Measurements from ENCODE around the gene SPACA4. TPM values are rescaled to one million over a fixed set of nuclear protein-coding genes. Genes with fewer than 3 reads are reported as not detected.

The SPACA4 gene
- polyA plus RNA-seq, 3 donors, result 0.26 TPM; not detected in 2

- DNase-seq (ENCODE audit: extremely low read depth in 1 of 11, low read depth in 9 of 11, low spot score in 4 of 11), result no peak
These were observed 36.3 kb downstream of the SPACA4 start for GRCh38 chr19:48642862-48643261.

- no peak for DNase-seq (ENCODE audit: extremely low read depth in 1 of 11, low read depth in 9 of 11, low spot score in 4 of 11)
These were observed 37.8 kb downstream of the SPACA4 start for GRCh38 chr19:48644355-48644754.

GRCh38 chr19:48644839-48645619 lies 38.5 kb downstream of the SPACA4 start:
- peak in 3 of 11 donors; percentile 69 to 79 (median 78) for DNase-seq (ENCODE audit: extremely low read depth in 1 of 11, low read depth in 9 of 11, low spot score in 4 of 11)

- no peak for DNase-seq (ENCODE audit: extremely low read depth in 1 of 11, low read depth in 9 of 11, low spot score in 4 of 11)
These were observed 39.1 kb downstream of the SPACA4 start for GRCh38 chr19:48645620-48646000.

GRCh38 chr19:48646001-48646721 lies 39.6 kb downstream of the SPACA4 start, which contains the start of gene CA11:
TSS of gene CA11 (minus strand) at chr19:48646187. CDS start at chr19:48645632, 555 bp downstream.
- peak in 9 of 11 donors; percentile 82 to 92 (median 89) for DNase-seq (ENCODE audit: extremely low read depth in 1 of 11, low read depth in 9 of 11, low spot score in 4 of 11)

- no peak for DNase-seq (ENCODE audit: extremely low read depth in 1 of 11, low read depth in 9 of 11, low spot score in 4 of 11)
These were observed 40.2 kb downstream of the SPACA4 start for GRCh38 chr19:48646722-48647216.

- DNase-seq (ENCODE audit: extremely low read depth in 1 of 11, low read depth in 9 of 11, low spot score in 4 of 11), result no peak
These were observed 41.6 kb downstream of the SPACA4 start for GRCh38 chr19:48648134-48648533.

- no peak for DNase-seq (ENCODE audit: extremely low read depth in 1 of 11, low read depth in 9 of 11, low spot score in 4 of 11)
These were observed 44.6 kb downstream of the SPACA4 start for GRCh38 chr19:48650974-48651682.

GRCh38 chr19:48651683-48652048 lies 45.1 kb downstream of the SPACA4 start:
- DNase-seq (ENCODE audit: extremely low read depth in 1 of 11, low read depth in 9 of 11, low spot score in 4 of 11), result no peak

GRCh38 chr19:48654299-48655059 lies 47.9 kb downstream of the SPACA4 start:
- DNase-seq (ENCODE audit: extremely low read depth in 1 of 11, low read depth in 9 of 11, low spot score in 4 of 11), result no peak

- DNase-seq (ENCODE audit: extremely low read depth in 1 of 11, low read depth in 9 of 11, low spot score in 4 of 11), result peak in 3 of 11 donors; percentile 67 to 73 (median 69)
These were observed 50.4 kb downstream of the SPACA4 start for GRCh38 chr19:48656840-48657474.

Other genes starting within 250 kb of the SPACA4 start
- gene TMEM143, start 242.8 kb upstream of the SPACA4 start, polyA plus RNA-seq (ENCODE audit: insufficient read length in 3 of 3), result 10 to 100 TPM in 2 of 3 donors, 1 to 10 TPM in 1; 9.8 to 14.7 (median 11.6) TPM
- gene SYNGR4, start 242.4 kb upstream of the SPACA4 start, polyA plus RNA-seq (ENCODE audit: insufficient read length in 3 of 3), result under 1 TPM; 0.37 to 0.70 (median 0.41) TPM
- gene KDELR1, start 215.2 kb upstream of the SPACA4 start, polyA plus RNA-seq (ENCODE audit: insufficient read length in 3 of 3), result 100 to 1,000 TPM; 230 to 246 (median 242) TPM
- gene GRIN2D, start 213.1 kb upstream of the SPACA4 start, polyA plus RNA-seq (ENCODE audit: insufficient read length in 3 of 3), result under 1 TPM; 0.33 to 0.88 (median 0.71) TPM
- 10 to 100 TPM; 21.7 to 34.6 (median 24.7) TPM for gene GRWD1, start 160.8 kb upstream of the SPACA4 start, polyA plus RNA-seq (ENCODE audit: insufficient read length in 3 of 3)
- gene KCNJ14, start 151.2 kb upstream of the SPACA4 start, polyA plus RNA-seq (ENCODE audit: insufficient read length in 3 of 3), result 1 to 10 TPM in 1 of 3 donors, under 1 TPM in 2; 0.58 to 1.3 (median 0.72) TPM
- 10 to 100 TPM; 80.6 to 91.6 (median 86.4) TPM for gene CYTH2, start 137.4 kb upstream of the SPACA4 start, polyA plus RNA-seq (ENCODE audit: insufficient read length in 3 of 3)
- 1 to 10 TPM; 1.8 to 3.8 (median 3.6) TPM for gene LMTK3, start 94.9 kb upstream of the SPACA4 start, polyA plus RNA-seq (ENCODE audit: insufficient read length in 3 of 3)
- under 1 TPM; 0.28 to 0.62 (median 0.33) TPM for gene SULT2B1, start 54.6 kb upstream of the SPACA4 start, polyA plus RNA-seq (ENCODE audit: insufficient read length in 3 of 3)
- gene FAM83E, start 8.3 kb downstream of the SPACA4 start, polyA plus RNA-seq (ENCODE audit: insufficient read length in 3 of 3), result 1 to 10 TPM in 2 of 3 donors, under 1 TPM in 1; 0.88 to 1.2 (median 1.1) TPM
- gene RPL18, start 12.4 kb downstream of the SPACA4 start, polyA plus RNA-seq (ENCODE audit: insufficient read length in 3 of 3), result 1,000 to 10,000 TPM; 1,072 to 1,401 (median 1,249) TPM
- 10 to 100 TPM; 15.8 to 31.8 (median 30.9) TPM for gene SPHK2, start 12.8 kb downstream of the SPACA4 start, polyA plus RNA-seq (ENCODE audit: insufficient read length in 3 of 3)
- 10 to 100 TPM; 11.2 to 15.9 (median 14.3) TPM for gene DBP, start 30.6 kb downstream of the SPACA4 start, polyA plus RNA-seq (ENCODE audit: insufficient read length in 3 of 3)
- gene CA11, start 39.4 kb downstream of the SPACA4 start, polyA plus RNA-seq (ENCODE audit: insufficient read length in 3 of 3), result 10 to 100 TPM; 21.9 to 30.7 (median 29.2) TPM
- 1 to 10 TPM in 2 of 3 donors, under 1 TPM in 1; 0.68 to 2.4 (median 1.5) TPM for gene NTN5, start 66.3 kb downstream of the SPACA4 start, polyA plus RNA-seq (ENCODE audit: insufficient read length in 3 of 3)
- 1 to 10 TPM; 1.7 to 4.4 (median 1.8) TPM for gene FUT2, start 89.2 kb downstream of the SPACA4 start, polyA plus RNA-seq (ENCODE audit: insufficient read length in 3 of 3)
- gene MAMSTR, start 113.0 kb downstream of the SPACA4 start, polyA plus RNA-seq (ENCODE audit: insufficient read length in 3 of 3), result 1 to 10 TPM; 5.0 to 7.3 (median 6.5) TPM
- gene RASIP1, start 133.9 kb downstream of the SPACA4 start, polyA plus RNA-seq (ENCODE audit: insufficient read length in 3 of 3), result 10 to 100 TPM; 12.2 to 19.6 (median 16.6) TPM
- gene IZUMO1, start 140.2 kb downstream of the SPACA4 start, polyA plus RNA-seq (ENCODE audit: insufficient read length in 3 of 3), result 1 to 10 TPM in 1 of 3 donors, under 1 TPM in 2; 0.23 to 1.2 (median 0.41) TPM
- 1 to 10 TPM; 3.2 to 4.0 (median 3.3) TPM for gene FUT1, start 145.9 kb downstream of the SPACA4 start, polyA plus RNA-seq (ENCODE audit: insufficient read length in 3 of 3)
- not detected for gene FGF21, start 148.8 kb downstream of the SPACA4 start, polyA plus RNA-seq (ENCODE audit: insufficient read length in 3 of 3)
- gene BCAT2, start 204.3 kb downstream of the SPACA4 start, polyA plus RNA-seq (ENCODE audit: insufficient read length in 3 of 3), result 10 to 100 TPM; 32.4 to 57.8 (median 44.8) TPM
- 10 to 100 TPM; 23.7 to 37.1 (median 30.1) TPM for gene HSD17B14, start 229.7 kb downstream of the SPACA4 start, polyA plus RNA-seq (ENCODE audit: insufficient read length in 3 of 3)